A549 treated with CORT108297 at 1 μM for 4 hours (cell line): ENCODE results near the gene ABTB1. TPM values are rescaled to one million over a fixed set of nuclear protein-coding genes. Genes with fewer than 3 reads are reported as not detected.

ENCODE experiments used
- total RNA-seq: library from RNA; stranded (reverse); fragments of 200-300 nt; extraction: Qiagen RNA extraction; gene quantifications from 5 replicates; pipeline ENCODE4 v1.2.3, GENCODE V29; 2022

Gene ABTB1
- 13.5 to 19.7 TPM (median 19.4 TPM) in 5 replicates for total RNA-seq

DNA sequence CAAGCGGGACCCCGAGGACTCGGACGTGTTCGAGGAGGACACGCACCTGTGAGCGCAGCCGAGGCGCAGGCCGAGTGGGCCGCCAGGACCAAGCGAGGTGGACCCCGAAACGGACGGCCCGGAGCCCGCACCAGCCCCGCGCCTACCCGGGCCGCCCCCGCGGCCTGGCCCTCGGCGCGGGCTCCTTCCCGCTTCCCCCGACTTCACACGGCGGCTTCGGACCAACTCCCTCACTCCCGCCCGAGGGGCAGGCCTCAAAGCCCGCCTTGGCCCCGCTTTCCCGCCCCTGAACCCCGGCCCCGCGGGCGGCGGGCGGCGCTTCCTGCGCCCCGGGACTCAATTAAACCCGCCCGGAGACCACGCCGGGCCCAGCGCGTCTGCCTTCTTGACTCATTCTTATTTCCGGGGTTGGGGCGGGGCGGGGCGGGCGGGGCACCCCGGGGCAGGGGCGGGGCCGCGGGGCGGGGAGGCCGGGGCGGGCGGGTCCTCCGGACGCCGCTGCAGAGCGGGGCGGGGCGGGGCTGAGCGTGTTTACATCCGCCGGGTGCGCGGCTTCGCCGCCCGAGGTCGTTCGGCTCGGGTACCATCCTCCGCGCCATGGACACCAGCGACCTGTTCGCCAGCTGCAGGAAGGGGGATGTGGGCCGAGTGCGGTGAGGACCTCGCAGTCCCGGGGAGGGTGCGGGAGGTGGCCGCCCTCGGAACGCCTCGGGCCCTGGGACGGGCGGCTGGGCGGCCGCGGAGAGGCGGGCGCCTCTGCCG, at the start of gene ABTB1:
Gene ABTB1, plus strand, starts transcription at position 524 of the 762 bp plus-strand sequence. Its CDS starts 74 bp downstream, at position 598.

DNA sequence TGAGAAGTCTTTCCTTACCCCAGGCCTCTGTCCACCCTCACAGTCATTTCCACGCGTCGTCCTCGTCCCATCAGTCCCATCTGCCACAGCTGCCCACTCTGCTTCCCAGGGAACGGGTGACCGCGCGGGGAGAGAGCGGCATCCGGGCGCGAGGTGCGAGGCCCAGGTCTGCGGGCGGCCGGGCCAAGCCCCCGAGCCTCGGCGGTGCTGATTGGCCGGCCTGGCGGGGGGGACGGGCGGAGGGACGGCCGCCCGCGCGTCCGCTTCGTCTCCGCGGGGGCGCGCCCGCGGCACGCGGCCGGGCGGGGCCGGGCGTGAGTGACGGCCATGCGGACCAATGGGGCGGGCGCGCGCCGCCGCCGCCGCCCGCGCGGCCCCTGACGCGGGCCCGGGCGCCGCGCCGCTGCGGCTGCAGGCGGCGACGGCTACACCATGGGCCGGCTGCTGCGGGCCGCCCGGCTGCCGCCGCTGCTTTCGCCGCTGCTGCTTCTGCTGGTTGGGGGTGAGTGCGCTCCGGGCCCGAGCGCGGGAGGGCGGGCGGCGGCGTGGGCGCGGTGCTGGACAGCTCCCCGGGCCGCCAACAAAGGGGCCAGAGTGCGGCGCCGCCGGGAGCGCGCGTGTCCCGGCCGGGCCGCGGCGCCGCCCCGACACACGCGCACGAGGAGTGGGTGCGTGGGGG, 43.8 kb upstream of the ABTB1 start, which contains the start of gene PODXL2:
Gene PODXL2, plus strand, starts transcription at position 398 of the 679 bp plus-strand sequence. Its CDS starts 35 bp downstream, at position 433.

Other genes with a start within 250 kb of the ABTB1 start
- 36.1 to 60.5 TPM (median 52.5 TPM) in 5 replicates for gene TPRA1, start 82.2 kb upstream of the ABTB1 start, total RNA-seq
- 51.9 to 61.3 TPM (median 59.0 TPM) in 5 replicates for gene MCM2, start 74.5 kb upstream of the ABTB1 start, total RNA-seq
- 8.0 to 11.5 TPM (median 10.4 TPM) in 5 replicates for gene PODXL2, start 43.8 kb upstream of the ABTB1 start, total RNA-seq
- gene MGLL, start 149.6 kb downstream of the ABTB1 start, total RNA-seq = 60.5 to 82.6 TPM (median 67.2 TPM) in 5 replicates
- not detected in 5 replicates for gene KBTBD12, start 242.3 kb downstream of the ABTB1 start, total RNA-seq